Gastrocnemius medialis (tissue), 4 donors: ENCODE results near the gene MDM2. TPM values are rescaled to one million over a fixed set of nuclear protein-coding genes. Genes with fewer than 3 reads are reported as not detected.
A peak's percentile ranks its signal among the peaks of the same experiment; 100 is the strongest.

Experiments used
- ATAC-seq, 2 donors: fragments of 150-250 bp; one replicate each; pipeline ENCODE4 v1.9.1; 2016
- DNase-seq, 2 donors: peaks; one replicate each; pipeline ENCODE4 v3.0.0-alpha.2; 2019
- H3K27ac ChIP-seq, 4 donors: fragments of 200-600 bp; sonication (generic); 1 replicate in 1 of 4; 2 replicates in 3 of 4; pipeline ENCODE4 v1.5.1; 2016 to 2018; ENCODE audit warnings: mild to moderate bottlenecking in 2 of 4, moderate library complexity in 1 of 4
- H3K27me3 ChIP-seq, 3 donors: fragments of 200-600 bp; sonication (generic) in 2 of 3; 1 replicate in 1 of 3; 2 replicates in 2 of 3; pipeline versions ENCODE4 v1.5.1 to v1.6.0; 2016 to 2019; ENCODE audit warnings: mild to moderate bottlenecking in 1 of 3, moderate library complexity in 1 of 3
- H3K36me3 ChIP-seq, 2 donors: fragments of 200-600 bp; sonication (generic) in 1 of 2; one replicate each; pipeline ENCODE4 v1.5.1; 2017 to 2018
- H3K4me1 ChIP-seq, 2 donors: fragments of 200-600 bp; sonication (generic) in 1 of 2; one replicate each; pipeline ENCODE4 v1.5.1; 2016 to 2017; ENCODE audit warnings: mild to moderate bottlenecking in 2 of 2
- H3K4me3 ChIP-seq, 4 donors: fragments of 200-600 bp; sonication (generic) in 3 of 4; 1 replicate in 1 of 4; 2 replicates in 3 of 4; pipeline ENCODE4 v1.5.1; 2016 to 2019; ENCODE audit warnings: mild to moderate bottlenecking in 2 of 4
- H3K9me3 ChIP-seq, 3 donors: fragments of 200-600 bp; sonication (generic) in 2 of 3; 1 replicate in 1 of 3; 2 replicates in 2 of 3; pipeline ENCODE4 v1.5.1; 2016 to 2019
- CTCF ChIP-seq, 5 experiments: fragments of 450-650 bp in 3 of 5; fragments of 200-600 bp in 2 of 5; sonication (generic) in 2 of 5; IDR thresholded peaks in 4 of 5; conservative IDR thresholded peaks in 1 of 5; 1 replicate in 4 of 5; 2 replicates in 1 of 5; pipeline ENCODE4 v1.5.1; 2016 to 2019; ENCODE audit warnings: antibody characterized with exemption in 5 of 5, mild to moderate bottlenecking in 3 of 5, moderate library complexity in 3 of 5
- POLR2A ChIP-seq, 2 donors: fragments of 450-650 bp; IDR thresholded peaks; one replicate each; pipeline ENCODE4 v1.6.1; 2017; ENCODE audit warnings: antibody characterized with exemption in 2 of 2, mild to moderate bottlenecking in 2 of 2, moderate library complexity in 2 of 2
- in situ Hi-C, 4 donors: fragments of 200-750 bp; cut with MboI; loops; one replicate each; pipeline versions ENCODE4 v1.15.0 to v1.8.0; 2017; ENCODE audit warnings: low sequenced_read_pairs in 4 of 4
- intact Hi-C: fragments of 100-400 bp; cut with DNase I; formaldehyde crosslinking; loops from one replicate; pipeline ENCODE4 v1.15.1; 2023; ENCODE audit warnings: low total_unique reads
- total RNA-seq, 4 donors: library from RNA; depleted of rRNA; stranded (reverse); fragments of >200 nt; gene quantifications; one replicate each; pipeline versions ENCODE4 v1.1.0 to v1.2.3, GENCODE V29; 2016

Gene MDM2
- total RNA-seq, 4 donors from 2014 or later, result 61.6 to 92.2 (median 70.0) TPM

GRCh38 chr12:68891141-68891540, 83.2 kb downstream of the MDM2 start:
- intact Hi-C loops (no loop called here), in situ Hi-C loops (no loop called here)
- TF ChIP-seq CTCF (IDR thresholded peaks at IDR 0.05 in 4 of 5, conservative IDR thresholded peaks at IDR 0.05 in 1 of 5) (no peak), POLR2A (IDR thresholded peaks at IDR 0.05) (no peak)
- no peaks in the 10 kb centered on the region for H3K36me3 ChIP-seq
- H3K4me3 ChIP-seq, result no peak overlapping the region
- ATAC-seq (no peak), DNase-seq (no peak)
- no peaks in the 10 kb centered on the region for H3K4me1 ChIP-seq
- H3K9me3 ChIP-seq, result no peaks in the 10 kb centered on the region
- H3K27ac ChIP-seq, result peak overlapping the region in 3 of 4 donors; percentile 11 to 50 (median 42)
- H3K27me3 ChIP-seq, result no peaks in the 10 kb centered on the region

- no peaks in the 10 kb centered on the region for H3K36me3 ChIP-seq
- in situ Hi-C loops (no loop called here), intact Hi-C loops (no loop called here)
- no peaks in the 10 kb centered on the region for H3K9me3 ChIP-seq
- DNase-seq, result no peak
- no peak overlapping the region for H3K4me3 ChIP-seq
- H3K27me3 ChIP-seq, result no peaks in the 10 kb centered on the region
- H3K27ac ChIP-seq, result peak overlapping the region in 2 of 4 donors; percentile 35 to 49
- no peak for ATAC-seq
- TF ChIP-seq CTCF (IDR thresholded peaks at IDR 0.05 in 4 of 5, conservative IDR thresholded peaks at IDR 0.05 in 1 of 5) (no peak), POLR2A (IDR thresholded peaks at IDR 0.05) (no peak)
- H3K4me1 ChIP-seq, result no peaks in the 10 kb centered on the region
These were observed 85.2 kb downstream of the MDM2 start for GRCh38 chr12:68893201-68893600.

- no peak for ATAC-seq
- in situ Hi-C loops (no loop called here), intact Hi-C loops (no loop called here)
- no peaks in the 10 kb centered on the region for H3K27me3 ChIP-seq
- peak overlapping the region in 3 of 4 donors; percentile 18 to 49 (median 35) for H3K27ac ChIP-seq
- no peaks in the 10 kb centered on the region for H3K4me1 ChIP-seq
- H3K36me3 ChIP-seq, result no peaks in the 10 kb centered on the region
- TF ChIP-seq POLR2A (IDR thresholded peaks at IDR 0.05) (no peak), CTCF (IDR thresholded peaks at IDR 0.05 in 4 of 5, conservative IDR thresholded peaks at IDR 0.05 in 1 of 5) (no peak)
- H3K4me3 ChIP-seq, result no peak overlapping the region
- DNase-seq, result no peak
- H3K9me3 ChIP-seq, result no peaks in the 10 kb centered on the region
These were observed 85.8 kb downstream of the MDM2 start for GRCh38 chr12:68893741-68894140.

- H3K4me1 ChIP-seq, result no peaks in the 10 kb centered on the region
- H3K27me3 ChIP-seq, result no peaks in the 10 kb centered on the region
- no peak for TF ChIP-seq POLR2A (IDR thresholded peaks at IDR 0.05)
- no peak for TF ChIP-seq CTCF (IDR thresholded peaks at IDR 0.05 in 4 of 5, conservative IDR thresholded peaks at IDR 0.05 in 1 of 5)
- intact Hi-C loops (no loop called here), in situ Hi-C loops (no loop called here)
- no peak overlapping the region for H3K4me3 ChIP-seq
- ATAC-seq (no peak), DNase-seq (no peak)
- peak overlapping the region in 3 of 4 donors; percentile 18 to 52 (median 35) for H3K27ac ChIP-seq
- H3K36me3 ChIP-seq, result no peaks in the 10 kb centered on the region
- H3K9me3 ChIP-seq, result no peaks in the 10 kb centered on the region
These were observed 86.4 kb downstream of the MDM2 start for GRCh38 chr12:68894276-68894855.
